SU-DHL-6 (cell line): ENCODE data around the gene TIMM21.

ENCODE experiments used
- H2AFZ ChIP-seq: fragments of 200-600 bp; sonication (generic); 2 replicates; pipeline ENCODE4 v1.6.1; 2014; ENCODE audit warnings: low read depth, mild to moderate bottlenecking, moderate library complexity, mixed read lengths, antibody characterized with exemption, low read length; ENCODE audit not compliant: severe bottlenecking
- H3F3A ChIP-seq: fragments of 200-600 bp; shearing (Covaris generic); 2 replicates; pipeline ENCODE4 v1.6.0; 2016; ENCODE audit warnings: antibody characterized with exemption, mild to moderate bottlenecking; ENCODE audit not compliant: insufficient read depth
- H3K27ac ChIP-seq: fragments of 200-600 bp; sonication (generic); 2 replicates; pipeline ENCODE4 v1.5.1; 2016; ENCODE audit warnings: low read depth, mild to moderate bottlenecking, low read length, moderate library complexity, mixed read lengths
- H3K27me3 ChIP-seq: fragments of 200-600 bp; sonication (generic), shearing (Covaris generic); 2 replicates; pipeline ENCODE4 v1.6.0; 2014; ENCODE audit warnings: mild to moderate bottlenecking, low read length
- H3K36me3 ChIP-seq: fragments of 200-600 bp; sonication (generic); 2 replicates; pipeline ENCODE4 v1.6.1; 2014; ENCODE audit warnings: mild to moderate bottlenecking, low read length, mixed read lengths
- H3K4me2 ChIP-seq: fragments of 300-600, 200-600 bp; shearing (Covaris generic), sonication (generic); 2 replicates; pipeline ENCODE4 v1.6.0; 2014; ENCODE audit warnings: low read length, low read depth, mild to moderate bottlenecking; ENCODE audit not compliant: poor library complexity, severe bottlenecking
- H3K4me3 ChIP-seq: fragments of 200-600 bp; sonication (generic); 2 replicates; pipeline ENCODE4 v1.5.1; 2014; ENCODE audit warnings: antibody characterized with exemption, low read length, mild to moderate bottlenecking, mixed read lengths; ENCODE audit not compliant: insufficient read depth, poor library complexity, severe bottlenecking
- H3K79me2 ChIP-seq: fragments of 200-600 bp; sonication (generic); 2 replicates; pipeline ENCODE4 v1.6.1; 2014; ENCODE audit warnings: mild to moderate bottlenecking, low read length, moderate library complexity; ENCODE audit not compliant: insufficient read depth
- H3K9ac ChIP-seq: fragments of 200-600 bp; sonication (generic); 2 replicates; pipeline ENCODE4 v1.7.0; 2014; ENCODE audit warnings: mild to moderate bottlenecking, low read length
- H3K9me2 ChIP-seq: fragments of 200-600 bp; sonication (generic); replicated peaks from 2 replicates; pipeline ENCODE4 v1.6.1; 2014; ENCODE audit warnings: low read length; ENCODE audit not compliant: insufficient read depth
- H3K9me3 ChIP-seq: fragments of 200-600 bp; sonication (generic); 2 replicates; pipeline ENCODE4 v1.6.1; 2014; ENCODE audit warnings: low read length, mixed read lengths; ENCODE audit not compliant: insufficient read depth
- H4K20me1 ChIP-seq: fragments of 200-600 bp; sonication (generic); 2 replicates; pipeline ENCODE4 v1.6.1; 2014; ENCODE audit warnings: low read depth, mild to moderate bottlenecking, antibody characterized with exemption, low read length, moderate library complexity, mixed read lengths
- EZH2phosphoT487 ChIP-seq: fragments of 200-600 bp; sonication (generic), shearing (Covaris generic); conservative IDR thresholded peaks from 2 replicates; pipeline ENCODE4 v1.6.1; 2018; ENCODE audit warnings: mild to moderate bottlenecking, antibody characterized with exemption, low read length, moderate library complexity, mixed read lengths
- TF ChIP-seq, protein P1 (sequence below): fragments of 200-600 bp; sonication (generic); IDR thresholded peaks from one replicate; pipeline ENCODE4 v1.5.1; 2017; ENCODE audit warnings: antibody characterized with exemption, mild to moderate bottlenecking, low read length, moderate library complexity; ENCODE audit not compliant: insufficient read depth, poor library complexity, severe bottlenecking

The TIMM21 gene

DNA sequence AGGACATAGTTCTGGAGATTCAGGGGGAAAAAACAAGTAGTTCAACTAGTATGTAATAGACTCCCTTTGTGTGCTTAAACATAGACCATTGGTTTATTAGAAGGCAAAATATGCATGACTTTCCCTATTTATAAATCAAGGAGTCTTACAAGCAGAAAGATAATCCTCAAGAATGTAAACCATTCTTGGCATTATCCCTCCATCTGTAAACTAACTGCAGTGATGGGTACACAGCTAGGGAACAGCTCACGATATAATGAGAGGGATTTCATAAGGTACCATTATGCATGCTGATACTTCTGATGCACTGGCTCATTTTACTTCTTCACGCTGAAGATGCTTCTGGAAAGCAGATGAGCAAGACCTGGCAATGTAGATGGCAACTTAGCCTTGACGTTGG is 1.6 kb upstream of the TIMM21 start:
- H3K79me2 ChIP-seq: peaks cover 34% of the 10 kb centered on the region
- no peaks in the 10 kb centered on the region for H4K20me1 ChIP-seq
- H3K27me3 ChIP-seq: no peaks in the 10 kb centered on the region
- TF ChIP-seq EZH2phosphoT487: no peak
- TF ChIP-seq, protein P1, sequence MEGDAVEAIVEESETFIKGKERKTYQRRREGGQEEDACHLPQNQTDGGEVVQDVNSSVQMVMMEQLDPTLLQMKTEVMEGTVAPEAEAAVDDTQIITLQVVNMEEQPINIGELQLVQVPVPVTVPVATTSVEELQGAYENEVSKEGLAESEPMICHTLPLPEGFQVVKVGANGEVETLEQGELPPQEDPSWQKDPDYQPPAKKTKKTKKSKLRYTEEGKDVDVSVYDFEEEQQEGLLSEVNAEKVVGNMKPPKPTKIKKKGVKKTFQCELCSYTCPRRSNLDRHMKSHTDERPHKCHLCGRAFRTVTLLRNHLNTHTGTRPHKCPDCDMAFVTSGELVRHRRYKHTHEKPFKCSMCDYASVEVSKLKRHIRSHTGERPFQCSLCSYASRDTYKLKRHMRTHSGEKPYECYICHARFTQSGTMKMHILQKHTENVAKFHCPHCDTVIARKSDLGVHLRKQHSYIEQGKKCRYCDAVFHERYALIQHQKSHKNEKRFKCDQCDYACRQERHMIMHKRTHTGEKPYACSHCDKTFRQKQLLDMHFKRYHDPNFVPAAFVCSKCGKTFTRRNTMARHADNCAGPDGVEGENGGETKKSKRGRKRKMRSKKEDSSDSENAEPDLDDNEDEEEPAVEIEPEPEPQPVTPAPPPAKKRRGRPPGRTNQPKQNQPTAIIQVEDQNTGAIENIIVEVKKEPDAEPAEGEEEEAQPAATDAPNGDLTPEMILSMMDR: no peak
- H3K27ac ChIP-seq: no peak overlapping the region
- H2AFZ ChIP-seq: peak overlapping the region; percentile 91
- peak overlapping the region; percentile 97 for H3K9ac ChIP-seq
- no peaks in the 10 kb centered on the region for H3K36me3 ChIP-seq
- H3F3A ChIP-seq: peaks cover 8% of the 10 kb centered on the region
- H3K4me3 ChIP-seq: peak overlapping the region; percentile 87
- peak overlapping the region; percentile 100 for H3K4me2 ChIP-seq
- no peaks in the 10 kb centered on the region for H3K9me3 ChIP-seq
- no peaks in the 10 kb centered on the region for H3K9me2 ChIP-seq

GRCh38 chr18:74147491-74147778 is 888 bp upstream of the TIMM21 start:
- Histone ChIP-seq H3K9ac (peak overlapping the region; percentile 97), H3K27me3 (no peaks in the 10 kb centered on the region), H3K4me3 (peak overlapping the region; percentile 87), H3F3A (peaks cover 8% of the 10 kb centered on the region), H3K9me2 (no peaks in the 10 kb centered on the region), H3K4me2 (peak overlapping the region; percentile 100), H3K27ac (peak overlapping the region; percentile 99), H4K20me1 (no peaks in the 10 kb centered on the region), H3K36me3 (no peaks in the 10 kb centered on the region), H3K9me3 (no peaks in the 10 kb centered on the region), H3K79me2 (peaks cover 40% of the 10 kb centered on the region), H2AFZ (peak overlapping the region; percentile 91)
- TF ChIP-seq, protein P1: no peak
- no peak for TF ChIP-seq EZH2phosphoT487

- TF ChIP-seq, protein P1: no peak
- no peak for TF ChIP-seq EZH2phosphoT487
- Histone ChIP-seq H2AFZ (peak overlapping the region; percentile 65), H3K79me2 (peaks cover 52% of the 10 kb centered on the region), H3K9me3 (no peaks in the 10 kb centered on the region), H3K27ac (peak overlapping the region; percentile 99), H4K20me1 (0 out of 2 replicates have a peak, but pooled peaks cover 6% of the 10 kb centered on the region), H3K9ac (peak overlapping the region; percentile 97), H3K4me3 (peak overlapping the region; percentile 93), H3K27me3 (no peaks in the 10 kb centered on the region), H3K9me2 (no peaks in the 10 kb centered on the region), H3K36me3 (no peaks in the 10 kb centered on the region), H3F3A (peaks cover 8% of the 10 kb centered on the region), H3K4me2 (peak overlapping the region; percentile 94)
These were observed 284 bp downstream of the TIMM21 start for GRCh38 chr18:74148543-74149070.
